ENCODE data around the gene PEG3.

PEG3 gene

DNA sequence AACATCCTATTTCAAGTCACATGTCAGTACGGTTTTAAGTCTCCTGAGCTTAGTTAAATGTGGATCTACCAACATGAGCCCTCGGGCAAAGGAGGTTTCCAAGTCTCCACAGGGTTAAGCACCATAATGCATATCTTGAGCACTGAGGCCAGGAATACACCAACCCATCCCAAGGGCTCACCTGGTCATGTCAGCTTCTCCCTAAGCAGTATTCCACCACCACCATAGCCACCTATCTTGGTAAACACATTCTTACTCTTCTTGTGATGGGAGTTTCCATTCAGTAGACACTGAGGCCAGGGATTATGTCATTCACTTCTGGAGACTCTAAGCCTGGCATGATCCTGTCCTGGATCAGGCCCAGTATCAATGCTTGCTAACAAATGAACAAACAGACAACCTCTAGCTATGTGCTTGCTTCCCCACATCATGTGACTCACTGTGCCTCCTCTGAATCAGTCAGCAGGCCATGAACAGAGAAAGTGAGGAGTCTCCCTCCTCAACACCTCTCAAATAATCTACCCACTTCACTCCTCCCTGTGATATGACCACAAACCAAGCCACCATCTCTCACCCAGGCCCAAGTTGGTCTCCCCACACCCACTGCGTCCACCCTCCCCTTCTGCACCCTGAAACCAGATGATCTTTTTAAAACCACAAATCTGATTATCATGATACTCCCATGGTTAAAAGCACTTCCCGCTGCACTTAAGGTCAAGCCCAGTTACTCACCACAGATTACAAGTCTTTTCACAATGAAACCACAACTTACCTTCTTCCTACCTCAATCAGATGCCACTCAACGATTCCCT, 5.8 kb downstream of the PEG3 start:
- H3K4me3 ChIP-seq (replicated peaks; ENCODE audit: low read depth, low read length) = no peak overlapping the region
- DNase-seq (ENCODE audit: low read depth) = no peak
- TF ChIP-seq, protein P1, sequence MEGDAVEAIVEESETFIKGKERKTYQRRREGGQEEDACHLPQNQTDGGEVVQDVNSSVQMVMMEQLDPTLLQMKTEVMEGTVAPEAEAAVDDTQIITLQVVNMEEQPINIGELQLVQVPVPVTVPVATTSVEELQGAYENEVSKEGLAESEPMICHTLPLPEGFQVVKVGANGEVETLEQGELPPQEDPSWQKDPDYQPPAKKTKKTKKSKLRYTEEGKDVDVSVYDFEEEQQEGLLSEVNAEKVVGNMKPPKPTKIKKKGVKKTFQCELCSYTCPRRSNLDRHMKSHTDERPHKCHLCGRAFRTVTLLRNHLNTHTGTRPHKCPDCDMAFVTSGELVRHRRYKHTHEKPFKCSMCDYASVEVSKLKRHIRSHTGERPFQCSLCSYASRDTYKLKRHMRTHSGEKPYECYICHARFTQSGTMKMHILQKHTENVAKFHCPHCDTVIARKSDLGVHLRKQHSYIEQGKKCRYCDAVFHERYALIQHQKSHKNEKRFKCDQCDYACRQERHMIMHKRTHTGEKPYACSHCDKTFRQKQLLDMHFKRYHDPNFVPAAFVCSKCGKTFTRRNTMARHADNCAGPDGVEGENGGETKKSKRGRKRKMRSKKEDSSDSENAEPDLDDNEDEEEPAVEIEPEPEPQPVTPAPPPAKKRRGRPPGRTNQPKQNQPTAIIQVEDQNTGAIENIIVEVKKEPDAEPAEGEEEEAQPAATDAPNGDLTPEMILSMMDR (IDR thresholded peaks at IDR 0.05; ENCODE audit: low read length, missing control alignments) = no peak

DNA sequence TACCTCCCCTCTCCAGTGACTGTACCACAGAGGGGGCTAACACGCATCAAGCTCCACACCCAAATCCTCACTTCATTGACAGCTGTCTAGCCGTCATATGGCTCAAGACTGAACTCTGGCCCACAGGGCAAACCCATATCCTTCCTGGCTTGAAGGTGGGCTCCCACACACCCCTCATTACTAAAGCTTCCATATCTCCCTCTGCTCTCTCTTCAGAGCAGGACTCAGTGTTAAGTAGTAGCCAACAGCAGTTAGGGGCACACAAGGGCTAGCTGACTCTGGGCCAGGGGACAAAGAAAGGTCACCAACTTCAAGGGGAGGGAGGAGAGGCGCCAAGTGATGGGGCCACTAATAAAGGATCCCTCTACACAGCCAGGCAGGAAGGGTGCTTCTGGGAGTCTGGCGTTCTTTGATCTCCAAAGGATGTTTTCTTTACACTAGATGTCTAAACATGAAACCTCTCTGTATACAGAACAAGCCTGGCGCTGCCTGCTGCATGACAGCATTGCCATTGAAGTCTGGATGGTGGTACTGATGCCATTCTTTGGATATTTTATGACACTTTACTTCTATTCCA, 8.1 kb downstream of the PEG3 start:
- TF ChIP-seq, protein P1 (IDR thresholded peaks at IDR 0.05; ENCODE audit: low read length, missing control alignments) = no peak
- H3K4me3 ChIP-seq (replicated peaks; ENCODE audit: low read depth, low read length) = no peak overlapping the region
- DNase-seq (ENCODE audit: low read depth) = no peak

DNA sequence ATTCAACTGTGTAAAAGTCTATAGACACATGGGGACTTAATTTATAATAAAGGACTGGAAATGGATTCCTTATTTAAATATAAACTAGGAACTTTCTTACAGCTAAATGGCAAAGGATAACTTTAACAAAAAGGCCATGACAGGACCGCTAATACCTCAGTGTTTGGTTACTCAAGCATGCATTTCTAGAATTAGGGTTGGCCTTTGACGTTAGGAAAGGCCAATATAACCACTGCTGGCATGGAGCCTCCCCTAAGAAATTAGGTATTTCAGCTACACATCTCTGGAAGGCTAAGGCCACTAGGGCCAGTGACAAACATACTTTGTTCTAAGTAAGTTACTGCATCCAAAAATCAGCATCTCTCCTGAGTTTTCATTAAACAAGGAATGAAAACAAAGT, 9.3 kb downstream of the PEG3 start:
- H3K4me3 ChIP-seq (replicated peaks; ENCODE audit: low read depth, low read length) = no peak overlapping the region
- TF ChIP-seq, protein P1 (IDR thresholded peaks at IDR 0.05; ENCODE audit: low read length, missing control alignments) = no peak
- DNase-seq (ENCODE audit: low read depth) = no peak

DNA sequence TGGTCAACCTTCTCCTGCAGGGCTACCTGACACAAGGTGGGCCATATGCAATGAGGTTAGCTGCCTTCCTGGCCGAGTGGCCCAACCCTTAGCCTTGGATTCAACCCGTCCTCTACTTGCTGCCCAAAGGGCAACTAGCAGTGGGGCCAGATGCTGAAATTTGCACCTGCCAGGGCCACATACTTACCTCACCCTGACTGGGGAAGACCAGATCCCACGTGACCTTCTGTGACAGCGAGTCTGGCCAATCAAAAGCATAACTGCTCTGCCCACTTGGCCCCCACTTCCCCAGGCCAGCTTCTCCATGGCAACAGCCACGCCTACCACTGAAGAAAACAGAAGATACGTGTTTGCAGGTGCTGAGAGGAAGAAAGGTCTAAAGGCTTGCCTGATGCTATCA, 10.9 kb downstream of the PEG3 start:
- TF ChIP-seq, protein P1 (IDR thresholded peaks at IDR 0.05; ENCODE audit: low read length, missing control alignments) = no peak
- no peak overlapping the region for H3K4me3 ChIP-seq (replicated peaks; ENCODE audit: low read depth, low read length)
- DNase-seq (ENCODE audit: low read depth) = no peak

DNA sequence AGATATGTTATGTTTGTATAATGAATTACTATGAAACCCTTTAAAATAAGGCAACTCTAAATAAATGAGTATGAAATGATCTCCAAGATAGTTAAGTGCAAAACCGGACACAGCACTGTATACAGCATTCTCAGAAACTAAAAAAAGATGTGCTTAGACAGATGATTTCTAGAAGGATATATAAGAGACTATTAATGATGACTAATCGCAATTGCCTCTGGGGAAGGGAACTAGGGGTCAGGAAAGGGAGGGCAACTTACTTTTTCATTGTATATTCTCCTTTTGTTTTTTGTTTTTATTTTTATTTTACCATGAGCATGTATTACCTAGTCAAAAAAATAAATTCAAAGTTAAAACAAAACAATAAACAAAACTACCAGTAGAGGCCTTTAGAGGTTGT, 12.8 kb downstream of the PEG3 start:
- no peak overlapping the region for H3K4me3 ChIP-seq (replicated peaks; ENCODE audit: low read depth, low read length)
- DNase-seq (ENCODE audit: low read depth) = no peak
- TF ChIP-seq, protein P1 (IDR thresholded peaks at IDR 0.05; ENCODE audit: low read length, missing control alignments) = no peak

DNA sequence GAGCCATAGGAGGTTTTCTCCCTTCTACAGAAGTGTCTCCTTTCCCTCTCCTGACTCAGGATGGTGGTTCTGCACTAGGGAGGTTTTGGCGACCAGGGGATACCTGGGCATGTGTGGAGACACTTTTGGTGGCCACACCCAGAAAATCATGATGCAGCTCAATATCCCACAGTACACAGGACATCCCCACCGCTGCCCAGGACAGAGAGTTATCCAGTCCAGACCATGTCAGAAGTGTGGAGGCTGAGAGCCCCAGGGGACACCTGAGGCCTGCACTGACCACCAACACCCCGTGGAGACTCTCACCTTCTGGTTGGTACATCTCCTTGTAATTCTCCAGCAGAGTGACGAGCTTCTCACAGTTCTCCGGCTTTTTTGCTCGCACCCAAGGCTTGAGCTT, 16.6 kb downstream of the PEG3 start:
- TF ChIP-seq, protein P1 (IDR thresholded peaks at IDR 0.05; ENCODE audit: low read length, missing control alignments) = no peak
- no peak for DNase-seq (ENCODE audit: low read depth)

More for the DNA sequence above, 16.6 kb downstream of the PEG3 start:
- H3K4me3 ChIP-seq (replicated peaks; ENCODE audit: low read depth, low read length) = no peak overlapping the region
